CD4-positive, alpha-beta T cell (primary cell): ENCODE results near the gene AMACR. TPM values are rescaled to one million over a fixed set of nuclear protein-coding genes. Genes with fewer than 3 reads are reported as not detected.

Experiments
- ATAC-seq: fragments of 200-7000 bp; cut with Tn5 transposase; one replicate; pipeline ENCODE4 v1.10.0; 2022; ENCODE audit warnings: mild to moderate bottlenecking; ENCODE audit not compliant: poor library complexity
- CTCF ChIA-PET: fragments of 350-600 bp; sonication (Branson Sonifier 250); formaldehyde crosslinking; loops from one replicate; lab custom pipeline; 2021; ENCODE audit warnings: antibody characterized with exemption, inconsistent platforms; lab: Charles Lee
- POLR2A ChIA-PET: fragments of 350-600 bp; sonication (Branson Sonifier 250); formaldehyde crosslinking; loops from one replicate; lab custom pipeline; 2021; ENCODE audit warnings: antibody characterized with exemption, inconsistent platforms; lab: Charles Lee
- DNase-seq, 14 experiments: peaks; one replicate each; pipeline ENCODE4 v3.0.0-alpha.2; 2013 to 2020; ENCODE audit warnings: mixed read lengths in 2 of 14
- H3K27ac ChIP-seq, 2 donors: one replicate each; pipeline versions ENCODE4 v1.5.1 to v1.7.0; 2013; ENCODE audit warnings: low read length in 2 of 2, low read depth in 1 of 2, mild to moderate bottlenecking in 1 of 2
- H3K27me3 ChIP-seq, 2 experiments: 1 replicate in 1 of 2; 2 replicates in 1 of 2; pipeline versions ENCODE4 v1.6.1 to v1.7.0; 2013; ENCODE audit warnings: low read length in 2 of 2, control low read depth in 1 of 2, mild to moderate bottlenecking in 1 of 2, moderate library complexity in 1 of 2; ENCODE audit not compliant: insufficient read depth in 2 of 2, control insufficient read depth in 1 of 2
- H3K36me3 ChIP-seq: one replicate; pipeline ENCODE4 v1.6.1; 2013; ENCODE audit warnings: low read length, control low read depth; ENCODE audit not compliant: insufficient read depth
- H3K4me1 ChIP-seq: one replicate; pipeline ENCODE4 v1.6.1; 2013; ENCODE audit warnings: low read length, control low read depth; ENCODE audit not compliant: insufficient read depth
- H3K4me3 ChIP-seq: one replicate; pipeline ENCODE4 v1.5.1; 2013; ENCODE audit warnings: mild to moderate bottlenecking, low read length, moderate library complexity
- H3K9me3 ChIP-seq, 2 experiments: 1 replicate in 1 of 2; 2 replicates in 1 of 2; pipeline versions ENCODE4 v1.6.1 to v1.7.0; 2013; ENCODE audit warnings: low read length in 2 of 2, mild to moderate bottlenecking in 2 of 2, control low read depth in 1 of 2, moderate library complexity in 1 of 2; ENCODE audit not compliant: control insufficient read depth in 1 of 2, insufficient read depth in 1 of 2
- H3K27ac Mint-ChIP-seq: one replicate; pipeline ENCODE4 v1.8.0; 2020; ENCODE audit warnings: mixed read lengths
- H3K27me3 Mint-ChIP-seq: one replicate; pipeline ENCODE4 v1.8.0; 2021; ENCODE audit warnings: mixed read lengths
- H3K36me3 Mint-ChIP-seq: one replicate; pipeline ENCODE4 v1.8.0; 2021; ENCODE audit warnings: low read depth, mixed read lengths
- H3K4me1 Mint-ChIP-seq: one replicate; pipeline ENCODE4 v1.8.0; 2021; ENCODE audit warnings: low read depth, mixed read lengths
- H3K4me3 Mint-ChIP-seq: one replicate; pipeline ENCODE4 v1.8.0; 2020; ENCODE audit warnings: mild to moderate bottlenecking, mixed read lengths
- H3K9me3 Mint-ChIP-seq: one replicate; pipeline ENCODE4 v1.8.0; 2020; ENCODE audit warnings: mixed read lengths
- CTCF ChIP-seq: fragments of 200-600 bp; IDR thresholded peaks from one replicate; pipeline ENCODE4 v1.8.0; 2022; ENCODE audit warnings: antibody characterized with exemption, mild to moderate bottlenecking
- intact Hi-C, 2 experiments: fragments of 100-400 bp; cut with DNase I in 1 of 2; cut with micrococcal nuclease in 1 of 2; formaldehyde crosslinking; loops; one replicate each; pipeline versions ENCODE4 v1.15.1 to v1.9.0; 2023 to 2025; cut with DNase I, micrococcal nuclease
- total RNA-seq, 174 experiments: library from RNA in 2 of 174; stranded (reverse) in 2 of 174; gene quantifications; one replicate each; pipeline ENCODE4 v1.2.3 and lab custom pipeline; 2021 to 2026

The AMACR gene
- total RNA-seq, 2 experiments from 2014 or later, result 1.3 to 1.4 TPM

- H3K9me3 Mint-ChIP-seq, result no peaks in the 10 kb centered on the region
- intact Hi-C loops, result loop anchor here (5.0 to 10.0 kb wide), 5 partner anchors 837 to 1833 kb away; partner anchors contain the start of genes BRIX1 (in 1 of the 2), GOLPH3 (in 1 of the 2), RAD1 (in 1 of the 2) and ZFR (in 1 of the 2)
- DNase-seq (no peak), ATAC-seq (no peak)
- peak overlapping the region; percentile 1 for H3K4me3 Mint-ChIP-seq
- H3K27ac Mint-ChIP-seq, result no peak overlapping the region
- no peak overlapping the region for H3K27ac ChIP-seq
- peaks cover 9% of the 10 kb centered on the region for H3K4me1 ChIP-seq
- H3K4me1 Mint-ChIP-seq, result peaks cover 41% of the 10 kb centered on the region
- ChIA-PET POLR2A (interaction anchor here (1.9 kb wide), 1 partner anchor 9 kb away, joined by 4 read pairs; no protein-coding TSS in a partner anchor), CTCF (no interaction called here)
- H3K36me3 ChIP-seq, result peaks cover 13% of the 10 kb centered on the region
- H3K27me3 Mint-ChIP-seq, result no peaks in the 10 kb centered on the region
- no peaks in the 10 kb centered on the region for H3K27me3 ChIP-seq
- H3K4me3 ChIP-seq, result no peak overlapping the region
- peaks cover 43% of the 10 kb centered on the region for H3K36me3 Mint-ChIP-seq
- no peaks in the 10 kb centered on the region for H3K9me3 ChIP-seq
- TF ChIP-seq CTCF, result no peak
These were observed 2.6 kb downstream of the AMACR start for GRCh38 chr5:34005211-34005610.

GRCh38 chr5:34003941-34004340 is 3.9 kb downstream of the AMACR start:
- no peaks in the 10 kb centered on the region for H3K27me3 Mint-ChIP-seq
- H3K36me3 Mint-ChIP-seq, result peaks cover 43% of the 10 kb centered on the region
- no peak overlapping the region for H3K27ac Mint-ChIP-seq
- ATAC-seq (no peak), DNase-seq (no peak)
- H3K27me3 ChIP-seq, result no peaks in the 10 kb centered on the region
- H3K27ac ChIP-seq, result no peak overlapping the region
- no peak overlapping the region for H3K4me3 Mint-ChIP-seq
- H3K36me3 ChIP-seq, result peaks cover 13% of the 10 kb centered on the region
- no peaks in the 10 kb centered on the region for H3K9me3 ChIP-seq
- POLR2A ChIA-PET, result no interaction called here
- no peak overlapping the region for H3K4me3 ChIP-seq
- no peaks in the 10 kb centered on the region for H3K9me3 Mint-ChIP-seq
- peaks cover 33% of the 10 kb centered on the region for H3K4me1 Mint-ChIP-seq
- no peak for TF ChIP-seq CTCF
- CTCF ChIA-PET, result no interaction called here
- intact Hi-C loops, result loop anchor here in 1 of 2 experiments (10.0 kb wide), 1 partner anchor 1559 kb away; the partner anchor contains the start of gene ZFR
- H3K4me1 ChIP-seq, result peaks cover 9% of the 10 kb centered on the region

- CTCF ChIA-PET, result no interaction called here
- peaks cover 9% of the 10 kb centered on the region for H3K4me1 ChIP-seq
- no peak for ATAC-seq
- no peak overlapping the region for H3K27ac ChIP-seq
- POLR2A ChIA-PET, result no interaction called here
- no peak overlapping the region for H3K4me3 Mint-ChIP-seq
- no peak overlapping the region for H3K4me3 ChIP-seq
- H3K36me3 ChIP-seq, result peaks cover 18% of the 10 kb centered on the region
- no peak for TF ChIP-seq CTCF
- H3K4me1 Mint-ChIP-seq, result peaks cover 23% of the 10 kb centered on the region
- peaks cover 39% of the 10 kb centered on the region for H3K36me3 Mint-ChIP-seq
- no peak overlapping the region for H3K27ac Mint-ChIP-seq
- H3K9me3 Mint-ChIP-seq, result no peaks in the 10 kb centered on the region
- no peaks in the 10 kb centered on the region for H3K27me3 Mint-ChIP-seq
- no peak for DNase-seq
- H3K9me3 ChIP-seq, result no peaks in the 10 kb centered on the region
- intact Hi-C loops, result loop anchor here in 1 of 2 experiments (10.0 kb wide), 1 partner anchor 1558 kb away; the partner anchor contains the start of gene ZFR
- no peaks in the 10 kb centered on the region for H3K27me3 ChIP-seq
These were observed 5.1 kb downstream of the AMACR start for GRCh38 chr5:34002629-34003328.
